B cell (primary cell): ENCODE data around the gene HS6ST2. TPM values are rescaled to one million over a fixed set of nuclear protein-coding genes. Genes with fewer than 3 reads are reported as not detected.

Source experiments
- ATAC-seq: fragments of 200-7000 bp; cut with Tn5 transposase; one replicate; pipeline ENCODE4 v1.10.0; 2021; ENCODE audit warnings: low read depth, mild to moderate bottlenecking, moderate number of reproducible peaks, moderate library complexity
- CTCF ChIA-PET: fragments of 350-600 bp; sonication (Branson Sonifier 250); formaldehyde crosslinking; loops from one replicate; lab custom pipeline; 2021; ENCODE audit warnings: antibody characterized with exemption, inconsistent platforms; lab: Charles Lee
- POLR2A ChIA-PET: fragments of 350-600 bp; sonication (Branson Sonifier 250); formaldehyde crosslinking; loops from one replicate; lab custom pipeline; 2021; ENCODE audit warnings: antibody characterized with exemption; lab: Charles Lee
- DNase-seq: peaks from one replicate; pipeline ENCODE4 v3.0.0; 2013
- H2AFZ ChIP-seq: 2 replicates; pipeline ENCODE4 v1.6.1; 2012; ENCODE audit warnings: mild to moderate bottlenecking, low read depth, low read length; ENCODE audit not compliant: insufficient read depth, poor library complexity, severe bottlenecking
- H3K27ac ChIP-seq, 2 donors: 1 replicate in 1 of 2; 2 replicates in 1 of 2; pipeline ENCODE4 v1.5.1; 2012 to 2013; ENCODE audit warnings: low read length in 2 of 2, mild to moderate bottlenecking in 2 of 2, moderate library complexity in 1 of 2
- H3K27me3 ChIP-seq, 4 experiments: fragments of 200-600 bp in 1 of 4; sonication (generic) in 1 of 4; replicated peaks in 1 of 4; 1 replicate in 2 of 4; 2 replicates in 2 of 4; pipeline versions ENCODE4 v1.6.1 to v1.7.0; 2013 to 2016; ENCODE audit warnings: low read length in 3 of 4, mild to moderate bottlenecking in 2 of 4, mixed read lengths in 1 of 4, moderate library complexity in 1 of 4; ENCODE audit not compliant: insufficient read depth in 4 of 4, control insufficient read depth in 3 of 4; ENCODE audit errors: control extremely low read depth in 1 of 4
- H3K36me3 ChIP-seq, 2 experiments: replicated peaks in 1 of 2; 1 replicate in 1 of 2; 2 replicates in 1 of 2; pipeline versions ENCODE4 v1.6.1 to v1.7.1; 2013; ENCODE audit warnings: low read length in 1 of 2; ENCODE audit not compliant: insufficient read depth in 2 of 2, control insufficient read depth in 1 of 2; ENCODE audit errors: control extremely low read depth in 1 of 2, extremely low read depth in 1 of 2
- H3K4me1 ChIP-seq, 2 donors: fragments of 200-600 bp in 1 of 2; sonication (generic) in 1 of 2; 1 replicate in 1 of 2; 2 replicates in 1 of 2; pipeline versions ENCODE4 v1.5.1 to v1.6.1; 2013 to 2017; ENCODE audit warnings: low read length in 2 of 2; ENCODE audit not compliant: control insufficient read depth in 2 of 2, insufficient read depth in 2 of 2
- H3K4me2 ChIP-seq: replicated peaks from 2 replicates; pipeline ENCODE3; 2012; ENCODE audit warnings: mild to moderate bottlenecking, low read depth, low read length; ENCODE audit not compliant: poor library complexity, severe bottlenecking
- H3K4me3 ChIP-seq, 5 experiments: fragments of 200-600 bp in 1 of 5; sonication (generic) in 1 of 5; 1 replicate in 3 of 5; 2 replicates in 2 of 5; pipeline versions ENCODE4 v1.5.1 to v1.7.0; 2011 to 2016; ENCODE audit warnings: low read length in 4 of 5, mild to moderate bottlenecking in 4 of 5, low read depth in 2 of 5, control low read depth in 1 of 5, moderate library complexity in 1 of 5; ENCODE audit not compliant: insufficient read depth in 1 of 5; ENCODE audit errors: control extremely low read depth in 1 of 5, extremely low read depth in 1 of 5
- H3K79me2 ChIP-seq: fragments of 200-600 bp; sonication (generic); one replicate; pipeline ENCODE4 v1.6.0; 2016; ENCODE audit warnings: low read length; ENCODE audit not compliant: control insufficient read depth, insufficient read depth
- H3K9ac ChIP-seq: fragments of 200-600 bp; sonication (generic); 2 replicates; pipeline ENCODE4 v1.6.1; 2017; ENCODE audit warnings: mild to moderate bottlenecking, low read length, moderate library complexity
- H3K9me3 ChIP-seq, 3 donors: one replicate each; pipeline versions ENCODE4 v1.6.1 to v1.7.1; 2013; ENCODE audit warnings: low read length in 2 of 3; ENCODE audit not compliant: control insufficient read depth in 2 of 3, insufficient read depth in 1 of 3; ENCODE audit errors: control extremely low read depth in 1 of 3
- H4K20me1 ChIP-seq: 2 replicates; pipeline ENCODE4 v1.6.0; 2012; ENCODE audit warnings: mild to moderate bottlenecking, low read length; ENCODE audit not compliant: insufficient read depth, control insufficient read depth, poor library complexity, severe bottlenecking
- H3K27ac Mint-ChIP-seq: one replicate; pipeline ENCODE4 v1.8.0; 2021; ENCODE audit warnings: mixed read lengths
- H3K27me3 Mint-ChIP-seq: one replicate; pipeline ENCODE4 v1.8.0; 2021; ENCODE audit warnings: mixed read lengths
- H3K4me1 Mint-ChIP-seq: one replicate; pipeline ENCODE4 v1.8.0; 2021; ENCODE audit warnings: mixed read lengths
- H3K4me3 Mint-ChIP-seq: one replicate; pipeline ENCODE4 v1.8.0; 2021; ENCODE audit warnings: mixed read lengths
- H3K9me3 Mint-ChIP-seq: one replicate; pipeline ENCODE4 v1.8.0; 2022; ENCODE audit warnings: mixed read lengths; ENCODE audit not compliant: insufficient read depth
- CTCF ChIP-seq: fragments of 200-600 bp; IDR thresholded peaks from one replicate; pipeline ENCODE4 v1.8.0; 2022; ENCODE audit warnings: antibody characterized with exemption, mild to moderate bottlenecking
- EZH2 ChIP-seq: IDR thresholded peaks from 2 replicates; pipeline ENCODE4 v1.6.1; 2012; ENCODE audit warnings: borderline replicate concordance, low read depth, mild to moderate bottlenecking, moderate library complexity, low read length; ENCODE audit not compliant: insufficient read depth, poor library complexity, severe bottlenecking
- WGBS: methylation state at CpG from one replicate; pipeline ENCODE4 v1.1.5; 2013; ENCODE audit warnings: missing lambda C conversion rate; ENCODE audit not compliant: insufficient coverage; 5-methylcytosine and 5-hydroxymethylcytosine counted together
- intact Hi-C: fragments of 100-400 bp; cut with micrococcal nuclease; formaldehyde crosslinking; loops from one replicate; pipeline ENCODE4 v1.10.0; 2022
- polyA plus RNA-seq: library from polyadenylated mRNA; depleted of rRNA; stranded (reverse); fragments of >200 nt; gene quantifications from 2 replicates; pipeline ENCODE4 v1.2.3, GENCODE V29; 2012
- total RNA-seq, 2 donors: library from RNA; stranded (reverse); fragments of 120-200 nt in 1 of 2; gene quantifications; 1 replicate in 1 of 2; 2 replicates in 1 of 2; pipeline versions ENCODE4 v1.2.3 to v1.2.4, GENCODE V29; 2013 to 2022

HS6ST2 gene
- total and polyA plus RNA-seq, 2 donors (not counting 1 experiment from before 2014, with no cell fraction given): not detected

- no peak for TF ChIP-seq EZH2
Measured at GRCh38 chrX:132639446-132639845, 319.0 kb downstream of the HS6ST2 start.

GRCh38 chrX:132638313-132638712 lies 320.1 kb downstream of the HS6ST2 start:
- no peaks in the 10 kb centered on the region for H3K9me3 Mint-ChIP-seq
- H3K4me2 ChIP-seq: no peak overlapping the region
- CTCF ChIA-PET: no interaction called here
- DNase-seq (no peak), ATAC-seq (no peak)
- H3K4me3 Mint-ChIP-seq: no peak overlapping the region
- no peak overlapping the region for H3K27ac ChIP-seq
- no peaks in the 10 kb centered on the region for H3K36me3 ChIP-seq
- H3K79me2 ChIP-seq: no peaks in the 10 kb centered on the region
- no peak overlapping the region for H3K9ac ChIP-seq
- no peaks in the 10 kb centered on the region for H3K4me1 ChIP-seq
- no peaks in the 10 kb centered on the region for H4K20me1 ChIP-seq
- POLR2A ChIA-PET: no interaction called here
- TF ChIP-seq CTCF: no peak
- no peak for TF ChIP-seq EZH2
- no peak overlapping the region for H3K4me3 ChIP-seq
- no peak overlapping the region for H3K27ac Mint-ChIP-seq
- H2AFZ ChIP-seq: no peak overlapping the region
- peaks cover 4% of the 10 kb centered on the region for H3K27me3 Mint-ChIP-seq
- no peaks in the 10 kb centered on the region for H3K4me1 Mint-ChIP-seq
- H3K27me3 ChIP-seq: no peaks in the 10 kb centered on the region
- no peaks in the 10 kb centered on the region for H3K9me3 ChIP-seq
- 86% methylated on average over 1 of the region's 1 CpG for WGBS
- intact Hi-C loops: no loop called here

More at GRCh38 chrX:132639446-132639845, 319.0 kb downstream of the HS6ST2 start:
- Histone ChIP-seq H3K9ac (no peak overlapping the region), H4K20me1 (no peaks in the 10 kb centered on the region), H3K27me3 (no peaks in the 10 kb centered on the region), H3K4me3 (no peak overlapping the region), H3K79me2 (no peaks in the 10 kb centered on the region), H3K4me2 (no peak overlapping the region), H2AFZ (no peak overlapping the region), H3K4me1 (no peaks in the 10 kb centered on the region), H3K9me3 (no peaks in the 10 kb centered on the region), H3K27ac (no peak overlapping the region), H3K36me3 (no peaks in the 10 kb centered on the region)
- DNase-seq (no peak), ATAC-seq (no peak)
- Mint-ChIP-seq H3K27me3 (peaks cover 4% of the 10 kb centered on the region), H3K4me3 (no peak overlapping the region), H3K27ac (no peak overlapping the region), H3K9me3 (no peaks in the 10 kb centered on the region), H3K4me1 (no peaks in the 10 kb centered on the region)
- intact Hi-C loops: no loop called here
- CTCF ChIA-PET: no interaction called here
- POLR2A ChIA-PET: no interaction called here
